GM18499 (cell line): ENCODE measurements around the gene TRRAP.

Experiments
- ATAC-seq: cut with Tn5 transposase; IDR thresholded peaks from one replicate; pipeline ENCODE4 v1.9.1; 2021; ENCODE audit warnings: moderate number of reproducible peaks; ENCODE audit not compliant: insufficient read depth, unreplicated experiment

TRRAP gene

GRCh38 chr7:99001482-99002147 lies 123.3 kb downstream of the TRRAP start:
- no peak for ATAC-seq

- no peak for ATAC-seq
Measured at GRCh38 chr7:99002148-99002826, 124.0 kb downstream of the TRRAP start.

- no peak for ATAC-seq
Measured at GRCh38 chr7:99002827-99003212, 124.5 kb downstream of the TRRAP start.

GRCh38 chr7:99003419-99003818 lies 125.1 kb downstream of the TRRAP start:
- no peak for ATAC-seq

- no peak for ATAC-seq
Measured at GRCh38 chr7:99004216-99004615, 125.9 kb downstream of the TRRAP start.

GRCh38 chr7:99004781-99005500 lies 126.6 kb downstream of the TRRAP start:
- no peak for ATAC-seq

- no peak for ATAC-seq
Measured at GRCh38 chr7:99005776-99006175, 127.4 kb downstream of the TRRAP start.

GRCh38 chr7:99006739-99007424 lies 128.6 kb downstream of the TRRAP start:
- ATAC-seq = no peak

GRCh38 chr7:99008181-99008631 lies 129.9 kb downstream of the TRRAP start:
- ATAC-seq = no peak

GRCh38 chr7:99008921-99009530 lies 130.7 kb downstream of the TRRAP start:
- no peak for ATAC-seq

GRCh38 chr7:99010281-99010680 lies 131.9 kb downstream of the TRRAP start:
- no peak for ATAC-seq

GRCh38 chr7:99011341-99011705 lies 133.0 kb downstream of the TRRAP start:
- no peak for ATAC-seq

- no peak for ATAC-seq
Measured at GRCh38 chr7:99011706-99012404, 133.5 kb downstream of the TRRAP start.

GRCh38 chr7:99012722-99013121 lies 134.4 kb downstream of the TRRAP start:
- no peak for ATAC-seq

GRCh38 chr7:99013266-99014112 lies 135.2 kb downstream of the TRRAP start:
- no peak for ATAC-seq

- no peak for ATAC-seq
Measured at GRCh38 chr7:99014113-99014985, 136.0 kb downstream of the TRRAP start.

GRCh38 chr7:99016196-99016595 lies 137.9 kb downstream of the TRRAP start:
- ATAC-seq = no peak
